WTC11 (cell line): ENCODE data around the gene RSPO4. TPM values are rescaled to one million over a fixed set of nuclear protein-coding genes. Genes with fewer than 3 reads are reported as not detected.
A peak's percentile ranks its signal among the peaks of the same experiment; 100 is the strongest.

Experiments
- ATAC-seq: fragments of 200-7000 bp; cut with Tn5 transposase; 2 replicates; pipeline ENCODE4 v1.10.0; 2021; ENCODE audit warnings: mild to moderate bottlenecking, moderate library complexity
- CTCF ChIA-PET: fragments of 300-600 bp; sonication (Branson Sonifier 250); formaldehyde crosslinking; loops from one replicate; lab custom pipeline; 2021; ENCODE audit warnings: antibody characterized with exemption; lab: Charles Lee
- POLR2A ChIA-PET: fragments of 350-600 bp; sonication (Branson Sonifier 250); formaldehyde crosslinking; loops from one replicate; lab custom pipeline; 2021; ENCODE audit warnings: antibody characterized with exemption; lab: Charles Lee
- DNase-seq: peaks from one replicate; pipeline ENCODE4 v3.0.0; 2021; ENCODE audit warnings: low spot score
- H3K27ac Mint-ChIP-seq: 2 replicates; pipeline ENCODE4 v1.8.0; 2021; ENCODE audit warnings: mixed read lengths
- H3K27me3 Mint-ChIP-seq: 2 replicates; pipeline ENCODE4 v1.8.0; 2021; ENCODE audit warnings: low read depth, mild to moderate bottlenecking, moderate library complexity, mixed read lengths
- H3K36me3 Mint-ChIP-seq: 2 replicates; pipeline ENCODE4 v1.8.0; 2021; ENCODE audit warnings: mixed read lengths
- H3K4me1 Mint-ChIP-seq: 2 replicates; pipeline ENCODE4 v1.8.0; 2022; ENCODE audit warnings: mixed read lengths
- H3K4me3 Mint-ChIP-seq: 2 replicates; pipeline ENCODE4 v1.8.0; 2021; ENCODE audit warnings: mild to moderate bottlenecking, moderate library complexity, mixed read lengths
- H3K9me3 Mint-ChIP-seq: 2 replicates; pipeline ENCODE4 v1.8.0; 2021; ENCODE audit warnings: mixed read lengths
- ATF2 ChIP-seq: sonication (generic); formaldehyde crosslinking; IDR thresholded peaks from 2 replicates; pipeline ENCODE4 v1.8.1; 2022; ENCODE audit warnings: low read depth, missing genetic modification reagents, borderline replicate concordance
- ATF6 ChIP-seq: sonication (generic); formaldehyde crosslinking; IDR thresholded peaks from 2 replicates; pipeline ENCODE4 v1.8.1; 2023; ENCODE audit warnings: mild to moderate bottlenecking, missing genetic modification reagents
- CREB1 ChIP-seq: sonication (generic); formaldehyde crosslinking; IDR thresholded peaks from 2 replicates; pipeline ENCODE4 v1.8.0; 2023; ENCODE audit warnings: mild to moderate bottlenecking, missing genetic modification reagents
- CREM ChIP-seq: sonication (generic); formaldehyde crosslinking; IDR thresholded peaks from 2 replicates; pipeline ENCODE4 v1.8.1; 2022; ENCODE audit warnings: mild to moderate bottlenecking, missing genetic modification reagents, moderate library complexity
- E2F1 ChIP-seq: sonication (generic); formaldehyde crosslinking; IDR thresholded peaks from 2 replicates; pipeline ENCODE4 v1.8.0; 2022; ENCODE audit warnings: mild to moderate bottlenecking, missing genetic modification reagents
- ESRRA ChIP-seq: sonication (generic); formaldehyde crosslinking; IDR thresholded peaks from 2 replicates; pipeline ENCODE4 v1.8.1; 2022; ENCODE audit warnings: mild to moderate bottlenecking, missing genetic modification reagents, borderline replicate concordance
- GRHL2 ChIP-seq: fragments of 250-450 bp; sonication (Bioruptor Pico); IDR thresholded peaks from 2 replicates; pipeline ENCODE4 v1.8.0; 2022; ENCODE audit warnings: mild to moderate bottlenecking, moderate library complexity; ENCODE audit not compliant: insufficient replicate concordance, severe bottlenecking
- GTF2I ChIP-seq: fragments of 250-450 bp; sonication (Bioruptor Pico); conservative IDR thresholded peaks from 2 replicates; pipeline ENCODE4 v1.4.0; 2021; ENCODE audit warnings: mild to moderate bottlenecking
- HMGA2 ChIP-seq: fragments of 250-450 bp; sonication (Bioruptor Pico); IDR thresholded peaks from 2 replicates; pipeline ENCODE4 v1.4.0; 2021; ENCODE audit warnings: mild to moderate bottlenecking, moderate library complexity
- HMGXB4 ChIP-seq: sonication (generic); formaldehyde crosslinking; IDR thresholded peaks from 2 replicates; pipeline ENCODE4 v1.8.1; 2023; ENCODE audit warnings: mild to moderate bottlenecking, moderate library complexity, missing genetic modification reagents
- JAZF1 ChIP-seq: fragments of 250-450 bp; sonication (Bioruptor Pico); IDR thresholded peaks from 2 replicates; pipeline ENCODE4 v1.9.0; 2021; ENCODE audit warnings: moderate library complexity, mild to moderate bottlenecking, inconsistent platforms
- KAT7 ChIP-seq: sonication (generic); formaldehyde crosslinking; IDR thresholded peaks from 2 replicates; pipeline ENCODE4 v1.8.1; 2023; ENCODE audit warnings: missing genetic modification reagents, mild to moderate bottlenecking, borderline replicate concordance
- NR2C2 ChIP-seq: sonication (generic); formaldehyde crosslinking; IDR thresholded peaks from 2 replicates; pipeline ENCODE4 v1.8.0; 2022; ENCODE audit warnings: mild to moderate bottlenecking, missing genetic modification reagents
- NR3C1 ChIP-seq: sonication (generic); formaldehyde crosslinking; conservative IDR thresholded peaks from 2 replicates; pipeline ENCODE4 v1.8.1; 2023; ENCODE audit warnings: low read depth, mild to moderate bottlenecking, missing genetic modification reagents
- SOX15 ChIP-seq: fragments of 250-450 bp; sonication (Bioruptor Pico); IDR thresholded peaks from 2 replicates; pipeline ENCODE4 v1.9.0; 2021; ENCODE audit warnings: mild to moderate bottlenecking
- TCF7 ChIP-seq: sonication (generic); formaldehyde crosslinking; IDR thresholded peaks from 2 replicates; pipeline ENCODE4 v1.8.0; 2022; ENCODE audit warnings: mild to moderate bottlenecking, low read depth, missing genetic modification reagents, moderate library complexity
- TEAD1 ChIP-seq: sonication (generic); formaldehyde crosslinking; IDR thresholded peaks from 2 replicates; pipeline ENCODE4 v1.8.0; 2022; ENCODE audit warnings: mild to moderate bottlenecking, missing genetic modification reagents
- TP53 ChIP-seq: sonication (generic); formaldehyde crosslinking; IDR thresholded peaks from 2 replicates; pipeline ENCODE4 v1.8.1; 2023; ENCODE audit warnings: mild to moderate bottlenecking, missing genetic modification reagents
- USF1 ChIP-seq: sonication (generic); formaldehyde crosslinking; IDR thresholded peaks from 2 replicates; pipeline ENCODE4 v1.8.0; 2022; ENCODE audit warnings: mild to moderate bottlenecking, missing genetic modification reagents
- ZMAT4 ChIP-seq: fragments of 250-450 bp; sonication (Bioruptor Pico); IDR thresholded peaks from 2 replicates; pipeline ENCODE4 v1.9.0; 2021; ENCODE audit warnings: mild to moderate bottlenecking
- ZNF232 ChIP-seq: sonication (generic); formaldehyde crosslinking; IDR thresholded peaks from 2 replicates; pipeline ENCODE4 v1.8.0; 2022; ENCODE audit warnings: mild to moderate bottlenecking, missing genetic modification reagents
- ZNF263 ChIP-seq: sonication (generic); formaldehyde crosslinking; IDR thresholded peaks from 2 replicates; pipeline ENCODE4 v1.8.1; 2022; ENCODE audit warnings: low read depth, mild to moderate bottlenecking, moderate library complexity, missing genetic modification reagents
- ZNF281 ChIP-seq: sonication (generic); formaldehyde crosslinking; IDR thresholded peaks from 2 replicates; pipeline ENCODE4 v1.8.0; 2023; ENCODE audit warnings: mild to moderate bottlenecking, missing genetic modification reagents
- total RNA-seq: library from RNA; stranded (reverse); gene quantifications from 3 replicates; pipeline ENCODE4 v1.2.3, GENCODE V29; 2021

RSPO4 gene
- total RNA-seq, 1 experiment from 2014 or later, result 4.5 TPM

- H3K9me3 Mint-ChIP-seq, result peaks cover 3% of the 10 kb centered on the region
- DNase-seq (no peak), ATAC-seq (no peak)
- H3K4me3 Mint-ChIP-seq, result no peak overlapping the region
- ChIA-PET POLR2A (no interaction called here), CTCF (no interaction called here)
- H3K27ac Mint-ChIP-seq, result no peak overlapping the region
- H3K36me3 Mint-ChIP-seq, result no peaks in the 10 kb centered on the region
- no peaks in the 10 kb centered on the region; the same call in 1 of the 2 replicates for H3K27me3 Mint-ChIP-seq
- TF ChIP-seq ZNF281, result no peak
- TF ChIP-seq CREM (CRISPR knock-in tag), result no peak
- peaks cover 18% of the 10 kb centered on the region for H3K4me1 Mint-ChIP-seq
Observed at GRCh38 chr20:939606-940005, 62.5 kb downstream of the RSPO4 start.

GRCh38 chr20:934186-934840 lies 67.8 kb downstream of the RSPO4 start:
- POLR2A ChIA-PET, result no interaction called here
- Mint-ChIP-seq H3K4me3 (no peak overlapping the region), H3K9me3 (peaks cover 37% of the 10 kb centered on the region), H3K27ac (no peak overlapping the region), H3K4me1 (no peaks in the 10 kb centered on the region; the same call in 1 of the 2 replicates), H3K27me3 (peaks cover 13% of the 10 kb centered on the region; the same call in 1 of the 2 replicates), H3K36me3 (peaks cover 27% of the 10 kb centered on the region)
- DNase-seq, result peak; percentile 41
- peak; percentile 90 for ATAC-seq
- CTCF ChIA-PET, result interaction anchor here (1.2 to 1.6 kb wide), 2 partner anchors 22 to 49 kb away, joined by 3 to 8 read pairs; no protein-coding TSS in a partner anchor
- TF ChIP-seq ATF2 (no peak), GRHL2 (CRISPR knock-in tag) (no peak), NR2C2 (CRISPR knock-in tag) (no peak), ZMAT4 (no peak), ATF6 (no peak), HMGXB4 (CRISPR knock-in tag) (no peak), ZNF232 (CRISPR knock-in tag) (no peak), CREB1 (CRISPR knock-in tag) (no peak), ZNF263 (no peak)

- H3K4me3 Mint-ChIP-seq, result no peak overlapping the region
- H3K4me1 Mint-ChIP-seq, result no peaks in the 10 kb centered on the region; the same call in 1 of the 2 replicates
- H3K27me3 Mint-ChIP-seq, result peaks cover 17% of the 10 kb centered on the region
- DNase-seq (no peak), ATAC-seq (no peak)
- CTCF ChIA-PET, result interaction anchor here (1.2 to 1.6 kb wide), 3 partner anchors 24 to 175 kb away, joined by 3 to 8 read pairs (median 3); no protein-coding TSS in a partner anchor
- H3K27ac Mint-ChIP-seq, result no peak overlapping the region
- H3K36me3 Mint-ChIP-seq, result peaks cover 27% of the 10 kb centered on the region
- POLR2A ChIA-PET, result no interaction called here
- peaks cover 49% of the 10 kb centered on the region for H3K9me3 Mint-ChIP-seq
- TF ChIP-seq TP53 (CRISPR knock-in tag) (no peak), TEAD1 (CRISPR knock-in tag) (no peak), GTF2I (CRISPR knock-in tag) (no peak), USF1 (CRISPR knock-in tag) (no peak), KAT7 (CRISPR knock-in tag) (no peak), HMGA2 (no peak), ESRRA (no peak), E2F1 (no peak), NR3C1 (CRISPR knock-in tag) (no peak), TCF7 (CRISPR knock-in tag) (no peak), JAZF1 (CRISPR knock-in tag) (no peak), SOX15 (no peak)
Observed at GRCh38 chr20:933029-933428, 69.1 kb downstream of the RSPO4 start.
